ENCODE data around the gene PPP6R2. TPM values are rescaled to one million over a fixed set of nuclear protein-coding genes. Genes with fewer than 3 reads are reported as not detected.

Gene PPP6R2
- polyA plus RNA-seq, 2 donors: 30.2 to 38.2 TPM

Other genes with a start within 250 kb of the PPP6R2 start
- gene PANX2, start 172.6 kb upstream of the PPP6R2 start, polyA plus RNA-seq: 1 to 10 TPM; 2.1 to 2.6 TPM
- 10 to 100 TPM; 47.4 to 54.5 TPM for gene TRABD, start 157.4 kb upstream of the PPP6R2 start, polyA plus RNA-seq
- gene SELENOO, start 142.3 kb upstream of the PPP6R2 start, polyA plus RNA-seq: 10 to 100 TPM; 23.0 to 35.9 TPM
- 10 to 100 TPM; 19.3 to 37.9 TPM for gene TUBGCP6, start 98.3 kb upstream of the PPP6R2 start, polyA plus RNA-seq
- 10 to 100 TPM; 22.0 to 42.4 TPM for gene HDAC10, start 92.1 kb upstream of the PPP6R2 start, polyA plus RNA-seq
- gene MAPK12, start 81.6 kb upstream of the PPP6R2 start, polyA plus RNA-seq: 1 to 10 TPM; 3.0 to 3.4 TPM
- 1 to 10 TPM; 5.4 to 6.1 TPM for gene MAPK11, start 72.9 kb upstream of the PPP6R2 start, polyA plus RNA-seq
- gene PLXNB2, start 35.7 kb upstream of the PPP6R2 start, polyA plus RNA-seq: 100 to 1,000 TPM; 107 to 186 TPM
- 1 to 10 TPM; 2.4 to 6.8 TPM for gene DENND6B, start 16.3 kb upstream of the PPP6R2 start, polyA plus RNA-seq
- 10 to 100 TPM; 44.3 to 73.5 TPM for gene SBF1, start 131.7 kb downstream of the PPP6R2 start, polyA plus RNA-seq
- 1 to 10 TPM; 2.2 to 3.6 TPM for gene ADM2, start 138.2 kb downstream of the PPP6R2 start, polyA plus RNA-seq
- not detected for gene MIOX, start 143.5 kb downstream of the PPP6R2 start, polyA plus RNA-seq
- gene LMF2, start 164.4 kb downstream of the PPP6R2 start, polyA plus RNA-seq: 10 to 100 TPM; 44.1 to 64.9 TPM
- 10 to 100 TPM; 32.9 to 35.4 TPM for gene NCAPH2, start 164.9 kb downstream of the PPP6R2 start, polyA plus RNA-seq
- gene SCO2, start 182.3 kb downstream of the PPP6R2 start, polyA plus RNA-seq: 1 to 10 TPM in 1 of 2 donors, under 1 TPM in 1; 0.61 to 3.2 TPM
- gene TYMP, start 186.7 kb downstream of the PPP6R2 start, polyA plus RNA-seq: 10 to 100 TPM; 35.7 to 48.0 TPM
- gene KLHDC7B, start 202.6 kb downstream of the PPP6R2 start, polyA plus RNA-seq: under 1 TPM; 0.12 to 0.14 TPM
- gene SYCE3, start 219.6 kb downstream of the PPP6R2 start, polyA plus RNA-seq: under 1 TPM in 1 of 2 donors, not detected in 1; 0.32 TPM
- gene CPT1B, start 235.1 kb downstream of the PPP6R2 start, polyA plus RNA-seq: 10 to 100 TPM in 1 of 2 donors, 1 to 10 TPM in 1; 9.4 to 55.5 TPM
- 100 to 1,000 TPM in 1 of 2 donors, 10 to 100 TPM in 1; 50.1 to 110 TPM for gene CHKB, start 239.5 kb downstream of the PPP6R2 start, polyA plus RNA-seq